CD4-positive, alpha-beta T cell treated with Interleukin-1 beta for 1 hour (primary cell): ENCODE results near the gene STRADA.

Experiments used
- DNase-seq, 2 donors: peaks; one replicate each; pipeline ENCODE4 v3.0.0-alpha.2; 2020 to 2022

The STRADA gene

GRCh38 chr17:63741408-63742173 lies at the start of gene STRADA:
Gene STRADA, minus strand, starts transcription at chr17:63741799. Its CDS starts 13,430 bp downstream, at chr17:63728369.
- DNase-seq, result peak; percentile 98 to 99

GRCh38 chr17:63790057-63790456 lies 48.5 kb upstream of the STRADA start:
- DNase-seq, result no peak

GRCh38 chr17:63786971-63787711 lies 45.5 kb upstream of the STRADA start:
- DNase-seq, result no peak

- DNase-seq, result no peak
Measured at GRCh38 chr17:63786117-63786516, 44.5 kb upstream of the STRADA start.

- DNase-seq, result no peak
Measured at GRCh38 chr17:63785556-63785955, 44.0 kb upstream of the STRADA start.

- no peak for DNase-seq
Measured at GRCh38 chr17:63783522-63783921, 41.9 kb upstream of the STRADA start.

GRCh38 chr17:63780928-63781327 lies 39.3 kb upstream of the STRADA start:
- DNase-seq, result no peak

GRCh38 chr17:63780507-63780906 lies 38.9 kb upstream of the STRADA start:
- no peak for DNase-seq

- DNase-seq, result no peak
Measured at GRCh38 chr17:63775420-63775819, 33.8 kb upstream of the STRADA start.

- peak in 1 of 2 donors; percentile 17 for DNase-seq
Measured at GRCh38 chr17:63774969-63775265, 33.3 kb upstream of the STRADA start.

- no peak for DNase-seq
Measured at GRCh38 chr17:63774141-63774968, 32.8 kb upstream of the STRADA start, which contains the start of gene DDX42. Gene DDX42, plus strand, starts transcription at chr17:63774170. Its CDS starts 12,880 bp downstream, at chr17:63787050.

GRCh38 chr17:63773272-63774140 lies 31.9 kb upstream of the STRADA start, which contains the start of gene CCDC47:
Gene CCDC47, minus strand, starts transcription at chr17:63773597. Its CDS starts 7,422 bp downstream, at chr17:63766175.
- DNase-seq, result peak; percentile 99

GRCh38 chr17:63772801-63773271 lies 31.2 kb upstream of the STRADA start:
- no peak for DNase-seq

GRCh38 chr17:63768433-63768832 lies 26.8 kb upstream of the STRADA start:
- DNase-seq, result no peak

GRCh38 chr17:63766754-63767153 lies 25.2 kb upstream of the STRADA start:
- no peak for DNase-seq

- no peak for DNase-seq
Measured at GRCh38 chr17:63764716-63765115, 23.1 kb upstream of the STRADA start.

GRCh38 chr17:63762161-63763078 lies 20.8 kb upstream of the STRADA start:
- DNase-seq, result no peak

- DNase-seq, result no peak
Measured at GRCh38 chr17:63760771-63761539, 19.4 kb upstream of the STRADA start.

GRCh38 chr17:63758428-63758827 lies 16.8 kb upstream of the STRADA start:
- no peak for DNase-seq

GRCh38 chr17:63754046-63754445 lies 12.4 kb upstream of the STRADA start:
- DNase-seq, result no peak
